GM19238 (cell line): ENCODE data around the gene CASK.
A peak's percentile ranks its signal among the peaks of the same experiment; 100 is the strongest.
"Not testable (repeated sequence)": the region's sequence is repeated elsewhere in the genome, so short reads cannot be mapped to it uniquely, and the experiment has no call there.

Experiments
- DNase-seq: peaks from one replicate; pipeline ENCODE4 v3.0.0; 2011; ENCODE audit warnings: low spot score; ENCODE audit not compliant: insufficient read length

The CASK gene

GRCh38 chrX:41518127-41518840 is 405.1 kb downstream of the CASK start:
- no peak for DNase-seq

GRCh38 chrX:41516999-41517765 is 406.2 kb downstream of the CASK start:
- no peak for DNase-seq

GRCh38 chrX:41516456-41516855 is 406.9 kb downstream of the CASK start:
- no peak for DNase-seq

GRCh38 chrX:41515376-41515775 is 408.0 kb downstream of the CASK start:
- DNase-seq = no peak

- DNase-seq = no peak
Measured at GRCh38 chrX:41514179-41514578, 409.2 kb downstream of the CASK start.

- DNase-seq = not testable (repeated sequence)
Measured at GRCh38 chrX:41512853-41513252, 410.5 kb downstream of the CASK start.

- peak; percentile 31 for DNase-seq
Measured at GRCh38 chrX:41512394-41512793, 411.0 kb downstream of the CASK start.

- DNase-seq = no peak
Measured at GRCh38 chrX:41507919-41508318, 415.4 kb downstream of the CASK start.

- no peak for DNase-seq
Measured at GRCh38 chrX:41502004-41502403, 421.4 kb downstream of the CASK start.

GRCh38 chrX:41499984-41500383 is 423.4 kb downstream of the CASK start:
- no peak for DNase-seq

GRCh38 chrX:41499195-41499594 is 424.2 kb downstream of the CASK start:
- no peak for DNase-seq

GRCh38 chrX:41491267-41492004 is 431.9 kb downstream of the CASK start:
- DNase-seq = no peak

GRCh38 chrX:41490446-41490845 is 432.9 kb downstream of the CASK start:
- DNase-seq = no peak

- no peak for DNase-seq
Measured at GRCh38 chrX:41482154-41482850, 441.1 kb downstream of the CASK start.

GRCh38 chrX:41481264-41482109 is 441.9 kb downstream of the CASK start:
- DNase-seq = no peak

- DNase-seq = no peak
Measured at GRCh38 chrX:41480508-41481260, 442.7 kb downstream of the CASK start.

- DNase-seq = no peak
Measured at GRCh38 chrX:41478381-41478911, 444.9 kb downstream of the CASK start.

- no peak for DNase-seq
Measured at GRCh38 chrX:41475591-41476241, 447.6 kb downstream of the CASK start.

GRCh38 chrX:41475191-41475590 is 448.2 kb downstream of the CASK start:
- DNase-seq = no peak
